ENCODE measurements around the gene MCTP2. TPM values are rescaled to one million over a fixed set of nuclear protein-coding genes. Genes with fewer than 3 reads are reported as not detected.

MCTP2 gene
- total RNA-seq, 1 experiment from 2014 or later, result 1.3 TPM

DNA sequence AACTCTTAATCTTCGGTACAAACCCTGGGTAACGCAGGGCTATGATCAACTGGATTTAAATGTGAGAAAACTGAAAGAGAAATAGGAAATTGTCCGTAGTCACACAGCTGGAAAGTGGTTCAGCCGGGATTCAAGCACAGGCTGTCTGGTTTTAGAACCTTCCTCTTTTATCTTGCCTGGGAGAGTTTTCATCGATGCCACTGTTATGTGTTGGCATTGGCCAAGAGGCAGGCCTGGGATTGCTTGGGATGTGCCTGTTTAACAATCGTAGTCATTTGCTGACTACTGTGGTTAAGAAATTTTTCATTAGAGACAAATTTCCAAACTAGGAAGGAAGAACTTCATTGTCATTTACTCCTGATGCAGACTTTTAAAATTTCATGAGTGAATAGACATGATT lies 4.3 kb downstream of the MCTP2 start:
- Histone ChIP-seq H3K23me2 (ENCODE audit: insufficient read length, low read depth, low read length, poor library complexity, severe bottlenecking) (peaks cover 5% of the 10 kb centered on the region), H2AK5ac (ENCODE audit: insufficient read length, low read length) (no peak overlapping the region), H2BK5ac (ENCODE audit: insufficient read length, low read length) (no peak overlapping the region), H3K18ac (ENCODE audit: insufficient read length, low read depth, low read length) (no peak overlapping the region), H4K20me1 (ENCODE audit: control insufficient read depth, insufficient read depth, insufficient read length) (no peaks in the 10 kb centered on the region), H3K27ac (ENCODE audit: insufficient read length, low read depth, low read length) (no peak overlapping the region), H4K5ac (ENCODE audit: insufficient read length, low read depth, low read length) (no peak overlapping the region), H3K4me2 (ENCODE audit: insufficient read depth, insufficient read length, low read length) (no peak overlapping the region), H3K79me2 (ENCODE audit: insufficient read depth, low read length) (no peaks in the 10 kb centered on the region), H2BK120ac (ENCODE audit: low read depth, low read length, poor library complexity, severe bottlenecking) (no peak overlapping the region), H4K91ac (ENCODE audit: insufficient read length, low read depth, low read length) (no peak overlapping the region), H3K27me3 (ENCODE audit: insufficient read depth, low read length) (peaks cover 2% of the 10 kb centered on the region; the same call in 1 of the 2 replicates), H3K14ac (ENCODE audit: insufficient read depth, low read length) (no peak overlapping the region), H3K9me3 (ENCODE audit: control insufficient read depth, low read depth, low read length) (no peaks in the 10 kb centered on the region), H2BK20ac (ENCODE audit: low read depth, low read length, poor library complexity, severe bottlenecking) (no peak overlapping the region), H3K9ac (ENCODE audit: extremely low read depth, insufficient read length, low read length) (no peak overlapping the region), H2AFZ (ENCODE audit: low read length) (no peak overlapping the region), H2BK12ac (ENCODE audit: insufficient read length, low read depth, low read length) (no peak overlapping the region), H3K79me1 (ENCODE audit: insufficient read depth, low read depth, low read length, poor library complexity, severe bottlenecking) (no peaks in the 10 kb centered on the region), H2BK15ac (ENCODE audit: low read depth, low read length) (no peak overlapping the region), H3T11ph (ENCODE audit: low read length) (no peak overlapping the region), H4K8ac (replicated peaks; ENCODE audit: insufficient read length, low read depth, low read length) (no peak overlapping the region), H3K23ac (ENCODE audit: insufficient read length, low read depth, low read length) (no peak overlapping the region), H3K4me1 (ENCODE audit: insufficient read depth, low read length) (no peaks in the 10 kb centered on the region; the same call in 1 of the 2 replicates), H3K56ac (ENCODE audit: insufficient read length, low read depth, low read length) (no peak overlapping the region), H3K4ac (ENCODE audit: low read depth, low read length) (no peak overlapping the region)
- Mint-ChIP-seq H3K27me3 (ENCODE audit: low read depth) (peaks cover 32% of the 10 kb centered on the region), H3K4me1 (peaks cover 13 to 15% of the 10 kb centered on the region in 2 experiments), H3K4me3 (no peak overlapping the region), H3K9me3 (no peaks in the 10 kb centered on the region), H3K36me3 (ENCODE audit: insufficient read depth in 1 of 3, low read depth in 3 of 3) (no peaks in the 10 kb centered on the region), H3K27ac (no peak overlapping the region)
- no CpG with 5 or more reads among the region's 6 CpGs for WGBS (ENCODE audit: extremely low coverage, insufficient read length, low lambda C conversion rate)
- DNase-seq, result no peak
- TF ChIP-seq, protein P1, sequence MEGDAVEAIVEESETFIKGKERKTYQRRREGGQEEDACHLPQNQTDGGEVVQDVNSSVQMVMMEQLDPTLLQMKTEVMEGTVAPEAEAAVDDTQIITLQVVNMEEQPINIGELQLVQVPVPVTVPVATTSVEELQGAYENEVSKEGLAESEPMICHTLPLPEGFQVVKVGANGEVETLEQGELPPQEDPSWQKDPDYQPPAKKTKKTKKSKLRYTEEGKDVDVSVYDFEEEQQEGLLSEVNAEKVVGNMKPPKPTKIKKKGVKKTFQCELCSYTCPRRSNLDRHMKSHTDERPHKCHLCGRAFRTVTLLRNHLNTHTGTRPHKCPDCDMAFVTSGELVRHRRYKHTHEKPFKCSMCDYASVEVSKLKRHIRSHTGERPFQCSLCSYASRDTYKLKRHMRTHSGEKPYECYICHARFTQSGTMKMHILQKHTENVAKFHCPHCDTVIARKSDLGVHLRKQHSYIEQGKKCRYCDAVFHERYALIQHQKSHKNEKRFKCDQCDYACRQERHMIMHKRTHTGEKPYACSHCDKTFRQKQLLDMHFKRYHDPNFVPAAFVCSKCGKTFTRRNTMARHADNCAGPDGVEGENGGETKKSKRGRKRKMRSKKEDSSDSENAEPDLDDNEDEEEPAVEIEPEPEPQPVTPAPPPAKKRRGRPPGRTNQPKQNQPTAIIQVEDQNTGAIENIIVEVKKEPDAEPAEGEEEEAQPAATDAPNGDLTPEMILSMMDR (conservative IDR thresholded peaks at IDR 0.05), result no peak

All from H9 (cell line).